Stimulated activated CD4-positive, alpha-beta T cell treated with anti-CD3 and anti-CD28 coated beads, TNF-alpha, amount 100 ng/mL, for 4 hours (primary cell): ENCODE measurements around the gene HPD.
A peak's percentile ranks its signal among the peaks of the same experiment; 100 is the strongest.
"Not testable (repeated sequence)": the region's sequence is repeated elsewhere in the genome, so short reads cannot be mapped to it uniquely, and the experiment has no call there.

Experiments
- DNase-seq, 3 experiments: peaks; one replicate each; pipeline ENCODE4 v3.0.0-alpha.2; 2020; ENCODE audit warnings: low read depth in 3 of 3

HPD gene

GRCh38 chr12:121799842-121800693 lies 58.6 kb downstream of the HPD start:
- DNase-seq, result peak; percentile 64 to 81 (median 71)

- no peak for DNase-seq
These were observed 59.4 kb downstream of the HPD start for GRCh38 chr12:121799156-121799841.

GRCh38 chr12:121798787-121799155 lies 59.9 kb downstream of the HPD start:
- DNase-seq, result no peak

GRCh38 chr12:121797937-121798786 lies 60.5 kb downstream of the HPD start:
- DNase-seq, result no peak

- no peak for DNase-seq
These were observed 61.6 kb downstream of the HPD start for GRCh38 chr12:121796855-121797751.

- peak; percentile 71 to 77 (median 73) for DNase-seq
These were observed 63.4 kb downstream of the HPD start for GRCh38 chr12:121795034-121795968.

GRCh38 chr12:121794534-121795033 lies 64.1 kb downstream of the HPD start:
- no peak for DNase-seq

- peak; percentile 90 to 92 (median 92) for DNase-seq
These were observed 64.7 kb downstream of the HPD start for GRCh38 chr12:121793838-121794533.

GRCh38 chr12:121793440-121793837 lies 65.2 kb downstream of the HPD start, which contains the start of gene RHOF:
RHOF (minus strand) TSS chr12:121793688; CDS start chr12:121793633, 55 bp downstream.
- DNase-seq, result peak in 1 of 3 experiments; percentile 73

- DNase-seq, result no peak
These were observed 65.8 kb downstream of the HPD start for GRCh38 chr12:121792607-121793439.

- no peak for DNase-seq
These were observed 66.7 kb downstream of the HPD start for GRCh38 chr12:121791671-121792551.

GRCh38 chr12:121790785-121791184 lies 67.9 kb downstream of the HPD start:
- not testable (repeated sequence) for DNase-seq

GRCh38 chr12:121789800-121790728 lies 68.6 kb downstream of the HPD start:
- peak; percentile 81 to 93 (median 88) for DNase-seq
